Activated T-cell treated with anti-CD3 and anti-CD28 coated beads, Interleukin-2, amount 50 U/mL, for 48 hours (primary cell): Measurements from ENCODE around the gene CIDEB.

Source experiments
- DNase-seq, 2 experiments: peaks; one replicate each; pipeline ENCODE4 v3.0.0-alpha.2; 2020

The CIDEB gene

DNA sequence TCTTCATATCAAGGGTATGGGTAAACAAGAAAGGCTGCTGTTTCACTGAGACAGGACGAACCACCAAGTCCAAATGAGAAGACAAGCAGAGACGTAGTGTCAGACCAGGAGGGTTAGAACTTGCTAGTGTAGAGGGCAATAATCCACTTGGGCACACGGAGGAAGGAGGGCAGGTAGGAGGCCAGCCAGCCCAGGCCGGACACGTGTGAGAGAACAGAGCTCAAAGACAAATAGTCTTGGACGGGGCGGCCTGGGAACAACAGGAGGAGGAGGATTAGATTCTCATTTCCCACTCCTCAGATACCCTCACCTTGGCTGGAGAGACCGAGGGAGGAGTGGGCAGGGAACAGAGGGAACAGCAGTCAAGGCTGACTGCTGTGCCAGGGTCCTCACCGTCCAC lies 17.0 kb downstream of the CIDEB start:
- no peak for DNase-seq

DNA sequence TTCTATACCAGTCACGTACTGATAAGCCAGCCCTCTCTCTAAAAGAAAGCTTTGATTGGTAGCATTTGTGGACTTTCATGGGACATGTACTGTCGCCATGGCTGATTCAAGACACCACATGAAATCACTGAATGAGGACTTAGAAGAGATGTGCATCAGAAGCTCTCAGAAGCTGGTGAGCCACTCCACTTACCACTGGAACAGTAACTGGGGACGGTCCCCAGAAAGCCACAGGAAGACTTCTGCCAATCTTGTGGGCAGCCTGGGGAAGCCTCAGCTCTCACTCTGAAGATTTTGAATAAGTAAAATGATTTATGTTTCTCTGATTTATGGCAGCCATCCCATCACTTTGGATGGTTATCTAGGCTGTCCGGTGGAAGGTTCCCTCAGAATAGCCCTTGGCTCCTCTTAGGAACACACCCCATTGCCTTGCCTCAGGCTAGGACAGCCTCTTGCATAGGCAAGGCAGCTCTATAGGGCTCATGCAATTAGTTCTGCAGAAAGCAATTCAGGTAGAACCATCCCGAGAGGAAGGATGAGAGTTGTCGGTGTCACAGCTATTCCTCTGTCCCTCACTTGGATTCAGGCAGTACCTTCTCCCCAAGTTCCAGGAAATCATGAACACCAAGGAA lies 18.0 kb downstream of the CIDEB start:
- DNase-seq: peak; percentile 75 to 80

DNA sequence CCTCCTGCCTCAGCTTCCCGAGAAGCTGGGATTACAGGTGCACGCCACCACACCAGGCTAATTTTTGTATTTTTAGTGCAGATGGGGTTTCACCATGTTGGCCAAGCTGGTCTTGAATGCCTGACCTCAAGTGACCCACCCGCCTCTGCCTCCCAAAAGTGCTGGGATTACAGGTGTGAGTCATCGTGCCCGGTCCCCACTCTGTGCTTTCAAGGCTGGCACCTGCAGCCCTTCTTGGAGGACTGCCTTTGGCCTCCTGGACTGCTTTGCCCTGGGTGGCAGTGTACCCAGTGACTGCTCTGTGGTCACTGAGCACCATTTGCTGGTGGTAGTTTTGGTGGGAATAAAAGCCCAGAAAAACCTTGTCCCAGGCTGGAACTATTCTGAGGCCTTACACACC lies 20.8 kb downstream of the CIDEB start:
- no peak for DNase-seq

DNA sequence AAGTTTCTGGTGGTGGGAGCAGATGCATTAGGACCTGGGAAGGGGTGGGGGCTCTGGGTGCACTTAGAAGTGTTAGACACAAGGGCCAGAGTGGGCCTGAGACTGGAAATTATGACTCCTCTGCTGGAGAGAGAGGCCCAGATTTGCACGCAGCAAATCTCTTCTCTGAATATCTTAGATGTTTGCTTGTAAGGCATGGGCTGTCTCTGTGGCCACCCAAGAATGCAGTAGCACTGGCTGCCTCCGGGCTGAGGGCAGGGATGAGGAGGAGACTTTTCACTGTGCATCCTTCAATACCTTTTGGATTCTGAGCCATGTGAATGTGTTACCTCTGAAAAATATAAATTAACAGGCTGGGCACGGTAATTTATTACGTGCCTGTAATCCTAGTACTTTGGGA lies 22.4 kb downstream of the CIDEB start:
- no peak for DNase-seq

DNA sequence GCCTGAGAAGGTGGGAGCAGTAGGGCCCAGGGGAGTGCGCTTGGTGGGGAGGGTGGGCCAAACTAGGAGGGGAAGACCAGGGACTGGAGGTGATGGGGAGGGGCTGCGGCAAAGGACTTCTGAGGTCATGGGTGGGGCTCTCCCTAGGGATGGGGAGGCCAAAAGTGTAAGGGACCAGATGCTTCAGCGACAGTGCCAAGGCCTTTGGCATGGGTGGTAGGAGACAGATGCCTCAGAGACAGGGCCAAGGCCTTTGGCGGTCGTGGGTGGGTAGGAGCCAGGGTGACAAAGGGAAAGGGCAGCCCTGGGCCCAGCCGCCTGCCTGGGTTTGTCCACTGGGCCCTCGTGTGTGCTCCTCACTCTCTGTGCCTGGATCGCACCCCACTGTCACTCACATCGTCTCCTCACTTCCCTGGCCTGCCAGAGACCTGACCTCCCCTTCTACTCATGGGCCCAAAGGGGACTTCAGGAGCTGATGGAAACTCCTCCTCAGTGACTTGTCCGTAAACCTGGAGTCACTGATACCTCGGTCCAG lies 23.2 kb downstream of the CIDEB start:
- no peak for DNase-seq

DNA sequence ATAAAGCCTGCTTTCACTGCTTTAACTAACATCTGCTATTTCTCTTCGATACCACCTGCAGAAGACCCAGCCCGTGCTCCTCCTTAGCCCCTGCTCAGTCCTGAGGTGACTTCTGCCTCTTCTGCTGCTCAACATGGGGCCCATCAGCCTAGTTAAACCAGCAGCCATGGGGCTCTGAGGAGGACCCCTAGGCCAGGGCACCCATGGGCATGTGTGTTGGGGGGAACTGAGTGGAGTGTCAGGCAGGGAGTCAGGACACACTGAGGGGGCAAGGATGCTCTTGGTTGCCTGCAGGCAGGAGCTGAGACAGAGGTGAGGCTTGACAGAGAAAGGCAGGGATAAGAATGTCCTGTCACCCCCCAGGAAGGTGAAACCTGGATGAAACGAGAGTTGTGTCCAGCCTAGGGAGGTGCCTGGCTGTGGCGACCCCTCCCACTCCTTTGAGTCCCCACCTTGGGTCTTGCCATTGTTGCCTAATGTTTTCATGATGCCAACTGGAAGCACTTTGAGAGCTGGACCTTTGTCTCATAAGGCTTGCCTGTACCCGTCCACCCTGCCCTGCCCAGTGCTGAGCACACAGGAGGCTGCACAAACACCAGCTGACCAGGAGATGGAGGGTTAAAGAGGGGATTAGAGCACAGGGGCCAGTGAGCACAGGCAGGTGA lies 23.8 kb downstream of the CIDEB start:
- DNase-seq: no peak

DNA sequence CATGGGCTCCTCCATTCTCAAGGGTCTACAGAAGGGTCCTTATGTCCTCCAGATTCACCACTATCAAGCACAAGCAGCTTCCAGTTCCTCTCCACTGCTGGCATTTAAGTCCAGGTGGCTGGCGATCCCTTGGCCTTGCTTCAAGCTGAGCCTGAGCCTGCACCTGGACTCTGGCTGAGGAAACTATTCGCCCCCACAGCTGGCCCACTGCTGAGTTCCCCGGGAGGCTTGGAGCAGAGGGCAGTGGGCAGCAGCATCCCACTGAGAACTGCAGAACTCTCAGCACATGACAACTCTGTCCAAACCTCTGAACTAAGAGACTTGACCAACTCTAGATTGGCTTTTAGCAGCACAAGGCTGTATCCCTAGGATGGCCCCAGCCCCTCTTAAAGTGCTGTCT lies 25.0 kb downstream of the CIDEB start:
- no peak for DNase-seq

DNA sequence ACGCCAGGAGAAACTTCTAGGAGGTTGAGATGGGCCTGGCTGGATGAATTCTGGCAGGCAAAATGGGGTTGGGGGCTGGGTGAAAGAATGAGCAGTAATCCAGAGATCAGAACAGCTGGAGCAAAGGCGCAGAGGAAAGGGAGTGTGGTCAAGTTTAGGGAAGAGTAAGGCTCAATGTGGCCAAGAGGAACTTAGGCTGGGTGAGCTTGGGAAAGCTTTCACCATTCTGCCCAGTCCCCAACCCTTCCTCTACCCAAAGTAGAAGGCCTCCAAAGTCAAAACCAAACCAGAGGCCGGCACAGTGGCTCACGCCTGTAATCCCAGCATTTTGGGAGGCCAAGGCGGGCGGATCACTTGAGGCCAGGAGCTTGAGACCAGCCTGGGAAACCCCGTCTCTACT lies 26.1 kb downstream of the CIDEB start:
- DNase-seq: no peak

DNA sequence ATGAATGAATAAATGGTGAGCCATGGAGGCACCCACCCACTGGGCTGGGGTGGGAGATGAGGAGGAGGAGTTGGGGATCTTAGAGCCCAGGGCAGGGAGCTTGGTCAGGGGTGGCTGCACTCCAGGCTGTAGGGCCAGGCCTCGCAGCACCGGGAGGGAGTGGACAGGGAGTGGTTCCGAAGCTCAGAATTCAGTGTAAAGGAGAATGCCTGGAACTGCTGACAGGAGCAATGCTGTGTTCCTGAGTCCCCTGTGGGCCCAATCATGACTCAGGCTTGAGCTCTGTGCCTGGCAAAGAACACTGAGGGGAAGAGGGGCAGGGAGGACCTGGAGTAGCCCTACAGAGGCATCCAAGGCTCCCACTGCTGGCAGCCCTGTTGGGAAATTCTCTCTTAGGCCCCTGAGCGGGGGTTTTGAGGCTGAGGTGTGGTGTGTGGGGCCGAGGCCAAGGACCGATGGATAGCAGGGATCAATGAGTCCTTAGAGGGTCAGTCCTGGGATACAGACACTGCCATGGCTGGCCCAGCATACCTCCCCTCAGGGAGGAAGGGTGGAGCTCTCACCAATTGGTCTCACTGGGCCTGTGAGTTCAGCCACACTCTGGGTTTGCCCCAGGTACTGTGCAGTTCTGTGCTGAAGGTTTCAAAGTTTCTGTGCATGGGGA lies 26.8 kb downstream of the CIDEB start:
- no peak for DNase-seq

DNA sequence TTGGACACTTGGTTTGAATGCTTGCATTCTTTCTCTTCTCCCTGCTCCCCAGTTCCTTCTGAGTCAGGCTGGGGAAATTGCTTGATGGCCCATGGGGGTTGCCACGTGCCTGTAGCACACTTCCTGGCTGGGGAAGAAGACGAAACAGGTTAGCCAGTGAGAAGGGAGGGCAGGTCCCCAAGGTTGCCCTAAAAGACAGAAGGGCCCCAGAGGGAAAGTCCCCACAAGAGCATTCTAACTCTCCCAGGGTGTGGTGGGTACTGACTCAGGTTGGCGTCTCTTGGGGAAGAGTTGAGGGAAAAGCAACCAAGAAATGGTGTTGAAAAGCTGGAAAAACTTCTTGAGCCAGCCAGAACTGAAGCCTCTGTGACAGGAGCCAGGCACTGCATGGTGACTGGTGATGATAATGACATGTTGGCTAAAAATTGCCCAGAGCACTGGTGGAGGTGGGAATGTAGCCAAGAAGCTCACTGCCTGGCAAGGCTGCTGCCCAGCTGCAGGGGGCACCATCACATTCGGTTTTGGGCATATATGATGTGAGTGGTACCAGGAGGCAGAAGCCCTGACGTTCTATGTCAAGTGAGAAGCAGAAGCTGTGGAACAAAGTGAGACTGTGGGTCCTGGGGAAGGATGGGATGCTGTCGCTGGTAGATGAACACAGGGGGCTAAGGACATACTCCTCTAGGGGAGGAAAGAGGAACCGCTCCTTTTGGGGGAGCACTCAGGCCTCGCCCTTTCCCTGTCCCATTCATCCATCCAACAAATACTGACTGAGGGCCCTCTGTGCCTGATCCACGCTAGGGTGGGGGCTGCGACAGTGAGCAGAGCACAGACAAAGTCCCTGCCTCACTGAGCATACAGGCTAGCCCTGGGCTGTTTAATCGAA lies 28.2 kb downstream of the CIDEB start:
- peak; percentile 65 to 68 for DNase-seq

DNA sequence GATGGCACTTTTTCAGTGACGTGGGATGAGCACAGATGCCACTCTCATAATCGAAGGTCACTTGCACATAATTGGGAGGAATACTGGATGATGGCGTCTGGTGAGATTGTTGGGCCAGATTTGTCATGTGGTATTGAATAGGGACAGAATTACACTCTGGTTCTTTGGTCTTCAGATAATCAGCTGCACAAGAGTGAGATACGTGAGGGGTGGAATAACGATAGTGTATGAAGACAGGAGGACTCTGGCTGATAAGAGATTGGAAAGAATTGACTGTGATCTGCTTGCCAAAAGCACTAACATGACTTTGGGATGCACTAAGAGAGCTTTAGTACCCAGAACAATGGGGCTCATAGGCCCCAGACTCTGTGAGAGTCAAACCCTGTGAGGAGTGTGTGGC lies 29.4 kb downstream of the CIDEB start:
- no peak for DNase-seq

DNA sequence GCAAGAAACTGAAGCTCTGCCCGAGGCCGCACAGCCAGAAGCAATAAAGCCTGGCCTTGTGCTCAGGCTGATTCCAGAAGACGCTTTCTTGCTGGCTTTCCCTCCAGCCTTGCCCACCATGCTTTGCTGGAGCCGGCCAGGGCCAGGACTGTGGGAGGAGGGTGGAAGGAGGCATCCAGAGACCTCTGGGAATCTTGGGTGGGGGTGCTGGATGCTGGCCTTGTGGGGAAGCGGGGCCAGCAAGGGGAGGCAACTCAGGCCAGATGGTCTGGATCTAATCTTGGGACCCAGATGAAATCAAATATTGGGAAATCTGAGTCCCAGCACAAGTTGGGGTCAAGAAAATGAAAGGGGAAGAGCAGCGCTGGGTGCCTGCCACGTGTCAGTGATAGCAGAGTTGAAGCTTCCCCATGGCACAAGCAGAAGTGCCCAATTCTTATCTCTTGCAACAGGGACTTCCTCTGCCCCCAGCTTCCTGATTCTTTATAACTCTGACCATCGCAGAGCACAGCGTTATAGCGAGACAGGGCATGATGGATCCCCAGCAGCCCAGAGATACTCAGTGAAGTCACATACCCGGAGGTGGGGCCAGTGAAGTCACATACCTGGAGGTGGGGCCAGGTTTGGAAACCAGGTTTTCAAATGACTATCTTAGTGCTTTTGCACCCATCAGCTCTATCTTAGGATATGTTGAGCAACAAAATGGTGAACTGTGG lies 30.0 kb downstream of the CIDEB start:
- peak in 1 of 2 experiments; percentile 39 for DNase-seq

DNA sequence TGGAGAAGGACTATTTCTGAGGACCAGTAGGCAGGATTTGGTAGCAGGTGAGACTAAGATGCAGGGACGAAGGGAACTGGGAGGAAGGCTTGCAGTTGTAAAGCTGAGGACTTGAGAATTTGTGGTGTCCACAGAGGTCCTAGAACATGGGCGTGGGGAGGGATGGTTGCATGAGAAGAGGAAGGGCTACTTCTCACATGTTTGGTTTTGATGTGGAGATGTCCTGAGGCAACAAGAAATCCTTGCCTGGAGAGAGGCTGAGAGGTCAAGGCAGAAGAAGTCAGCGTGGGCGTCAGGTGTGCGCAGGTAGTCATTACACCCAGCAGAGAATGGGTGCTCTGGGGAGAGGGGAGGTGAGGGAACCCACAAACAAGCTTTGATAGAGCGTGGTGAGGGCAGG lies 30.7 kb downstream of the CIDEB start:
- no peak for DNase-seq

DNA sequence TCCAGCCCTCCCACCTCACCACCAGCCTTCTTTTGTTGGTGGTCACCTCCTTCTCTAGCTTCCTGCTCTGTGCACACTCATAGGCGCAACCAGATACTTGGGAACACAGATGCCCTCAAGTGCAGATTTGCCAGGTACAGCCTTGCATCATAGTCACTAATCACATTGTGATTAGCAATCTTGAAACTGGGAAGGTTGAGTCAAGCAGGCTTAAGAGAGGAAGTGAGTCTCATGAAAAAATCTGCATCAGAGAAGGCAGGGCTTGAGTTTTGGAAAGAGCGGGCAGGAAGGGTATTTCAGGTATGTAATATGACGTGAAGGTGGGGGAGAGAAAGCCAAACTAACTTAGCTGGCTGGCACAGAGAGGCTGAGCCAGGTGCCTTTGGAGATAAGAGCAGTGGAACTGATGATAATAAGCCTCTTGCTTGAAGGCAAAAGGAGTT lies 33.7 kb downstream of the CIDEB start:
- DNase-seq: peak; percentile 61 to 67

DNA sequence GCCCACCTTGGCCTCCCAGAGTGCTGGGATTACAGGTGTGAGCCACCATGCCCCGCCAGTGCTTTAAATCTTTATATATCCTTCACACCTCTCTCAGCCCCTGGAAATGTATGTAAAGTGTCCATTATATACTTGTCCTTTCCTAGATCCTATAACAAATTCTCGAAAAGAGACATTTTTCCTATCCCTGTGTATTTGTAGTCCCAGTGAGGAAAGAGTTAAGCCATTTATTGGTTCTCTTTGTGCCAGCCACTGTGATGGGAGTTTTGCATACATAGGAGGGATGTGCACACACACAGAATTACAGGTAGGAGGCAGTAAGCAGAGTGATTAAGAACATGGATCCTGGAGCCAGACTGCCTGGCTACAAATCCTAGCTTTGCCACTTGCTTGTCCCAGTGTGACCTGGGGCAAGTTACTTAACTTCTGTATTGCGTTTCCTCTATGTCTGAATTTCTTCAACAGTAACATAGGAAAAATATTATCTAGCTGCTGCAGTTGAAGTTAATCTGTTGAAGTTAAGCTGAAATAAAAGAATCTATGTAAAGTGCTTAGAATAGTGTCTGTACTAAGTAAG lies 34.3 kb downstream of the CIDEB start:
- no peak for DNase-seq

DNA sequence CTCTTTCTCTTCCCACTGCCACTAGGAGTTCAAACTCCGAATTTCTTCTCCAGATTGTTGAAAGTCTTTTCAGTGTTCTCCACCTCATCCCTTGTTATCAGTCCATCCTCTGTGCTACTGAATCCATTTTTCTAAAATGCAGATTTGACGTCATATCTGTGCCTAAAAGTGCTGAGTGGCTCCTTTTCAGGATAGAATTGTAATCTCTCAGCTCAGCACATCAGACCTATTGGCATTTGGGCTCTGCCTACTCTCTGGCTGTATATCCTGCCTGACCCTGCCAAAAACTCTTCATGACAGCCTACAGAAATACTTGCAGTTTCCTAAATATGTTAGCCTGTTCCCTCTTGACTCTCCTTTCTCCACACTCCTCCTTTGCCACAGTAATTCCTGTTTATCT lies 35.3 kb downstream of the CIDEB start:
- DNase-seq: no peak

DNA sequence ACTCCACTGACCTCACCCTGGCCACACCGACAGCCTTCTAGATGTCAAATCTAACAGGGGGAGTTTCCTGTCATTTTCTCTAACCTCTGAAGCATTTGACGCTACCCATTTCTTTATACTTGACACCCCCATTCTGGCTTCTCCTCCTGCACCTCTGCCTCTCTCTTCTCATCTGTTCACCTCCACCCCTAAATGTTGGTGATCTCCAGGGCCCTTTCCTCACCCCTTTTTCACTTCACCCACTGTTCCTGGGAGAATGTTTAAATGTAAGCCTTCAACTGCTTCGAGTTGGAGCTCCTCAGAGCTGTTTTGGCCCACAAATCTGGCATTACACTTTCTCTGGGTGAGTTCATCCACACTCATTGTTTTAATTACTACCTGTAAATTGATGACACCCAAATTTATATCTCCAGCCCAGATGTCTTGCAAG lies 35.9 kb downstream of the CIDEB start:
- DNase-seq: no peak

DNA sequence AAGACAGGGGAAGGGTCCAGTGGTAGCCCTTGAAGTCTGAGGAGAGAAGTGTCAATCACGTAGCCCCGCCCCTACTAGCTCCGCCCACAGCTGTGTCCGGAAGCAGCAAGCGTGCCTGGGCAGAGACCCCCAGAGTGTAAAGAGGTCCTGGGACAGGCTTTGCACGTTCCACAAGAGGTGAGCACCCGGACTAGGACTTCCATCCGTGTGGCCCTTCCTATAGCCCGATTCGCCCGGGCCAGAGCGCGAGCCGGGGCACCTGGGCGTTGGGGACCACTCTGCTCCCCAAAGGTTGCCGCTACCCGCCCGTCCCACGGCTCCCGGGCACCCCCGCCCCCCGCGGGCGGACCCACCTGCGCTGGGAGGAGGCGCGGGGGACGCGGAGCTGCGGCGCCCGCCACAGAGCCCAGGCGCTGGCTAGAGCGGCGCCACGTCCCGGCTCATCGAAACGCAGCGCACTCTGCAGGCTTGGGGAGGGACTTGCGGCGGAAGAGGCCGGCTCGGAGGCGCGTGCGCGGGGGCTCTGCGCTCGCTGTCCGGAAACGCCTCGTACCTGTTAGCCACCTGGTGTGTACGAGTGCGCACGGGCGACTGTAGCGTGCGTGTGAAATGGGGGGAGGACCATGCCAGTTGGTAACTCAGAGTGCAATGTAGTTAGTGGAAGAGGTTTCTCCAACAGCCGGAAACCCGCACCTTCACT lies 36.5 kb downstream of the CIDEB start, which contains the start of gene RABGGTA:
RABGGTA (minus strand) TSS at position 464 of the 700 bp plus-strand sequence. CDS start 482 bp downstream, outside the sequence.
- DNase-seq: peak; percentile 89 to 91

DNA sequence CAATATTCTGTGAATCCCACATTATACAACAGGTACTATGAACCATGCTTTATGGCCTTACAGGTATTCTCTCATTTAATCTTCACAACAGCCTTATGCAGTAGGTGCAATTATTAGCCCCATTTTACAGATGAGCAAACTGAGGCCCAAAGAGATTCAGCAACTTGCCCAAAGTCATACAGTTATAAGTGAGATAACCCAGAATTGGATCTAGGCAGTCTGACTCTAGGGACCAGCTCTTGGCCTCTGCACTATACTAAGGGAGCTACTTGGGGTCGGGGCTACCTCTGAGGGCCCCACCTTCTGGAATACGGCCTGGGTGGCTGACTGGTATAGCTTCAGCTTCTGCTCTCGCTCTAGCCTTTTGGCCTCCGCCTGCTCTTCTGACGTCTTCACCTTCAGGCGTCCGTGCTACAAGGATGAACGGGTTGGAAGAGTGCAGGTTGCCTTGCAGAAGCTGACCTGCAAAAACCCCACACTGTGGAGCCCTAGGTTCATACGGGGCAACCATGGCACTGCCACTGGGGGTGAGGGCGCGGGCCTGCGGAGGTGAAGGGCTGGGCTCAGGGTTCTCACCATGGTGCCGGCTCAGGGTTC lies 37.1 kb downstream of the CIDEB start:
- DNase-seq: no peak

DNA sequence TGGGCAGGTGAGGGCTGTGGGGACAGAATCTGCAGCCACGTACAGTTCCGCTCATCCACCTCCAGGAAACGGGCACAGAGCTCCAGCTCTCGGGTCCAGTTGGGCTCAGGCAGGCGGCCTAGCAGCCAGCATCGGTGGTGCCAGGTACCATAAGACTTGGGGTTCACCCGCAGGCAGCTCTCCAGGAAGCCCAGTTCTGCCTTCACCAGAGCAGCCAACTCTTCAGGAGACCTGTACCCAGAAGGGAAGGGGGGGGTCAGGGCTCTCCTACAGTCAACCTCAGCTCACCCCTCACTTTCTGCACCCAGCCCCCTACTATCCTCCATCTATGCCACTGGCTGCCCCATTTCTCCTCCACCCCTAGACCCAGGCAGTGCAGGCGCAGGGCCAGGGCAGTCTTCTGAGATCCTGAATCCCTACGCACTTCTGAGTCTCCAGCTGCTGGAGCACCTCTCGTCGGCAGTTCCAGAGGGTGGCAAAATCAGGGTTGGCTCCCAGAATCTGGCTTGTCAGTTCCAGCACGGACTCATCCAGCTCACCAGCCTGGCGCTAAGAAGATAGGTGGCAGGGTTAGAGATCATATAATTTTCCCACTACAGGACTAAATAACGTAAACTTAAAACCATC lies 37.8 kb downstream of the CIDEB start:
- DNase-seq: no peak
